Progenitor cell of endocrine pancreas (in vitro differentiated cells): Measurements from ENCODE around the gene GRIK3. TPM values are rescaled to one million over a fixed set of nuclear protein-coding genes. Genes with fewer than 3 reads are reported as not detected.

ENCODE experiments used
- DNase-seq: peaks from one replicate; pipeline ENCODE4 v3.0.0; 2021; ENCODE audit warnings: low spot score; ENCODE audit not compliant: unreplicated experiment
- H3K27ac Mint-ChIP-seq: 2 replicates; pipeline ENCODE4 v1.8.0; 2021; ENCODE audit warnings: mild to moderate bottlenecking, moderate library complexity, mixed read lengths
- H3K27me3 Mint-ChIP-seq: 2 replicates; pipeline ENCODE4 v1.8.0; 2021; ENCODE audit warnings: mixed read lengths
- H3K36me3 Mint-ChIP-seq: 2 replicates; pipeline ENCODE4 v1.8.0; 2022; ENCODE audit warnings: mixed read lengths; ENCODE audit not compliant: insufficient read depth
- H3K4me1 Mint-ChIP-seq: 2 replicates; pipeline ENCODE4 v1.8.0; 2021; ENCODE audit warnings: low read depth, mixed read lengths
- H3K4me3 Mint-ChIP-seq: 2 replicates; pipeline ENCODE4 v1.8.0; 2021; ENCODE audit warnings: low read depth, mild to moderate bottlenecking, moderate library complexity, mixed read lengths
- H3K9me3 Mint-ChIP-seq: 2 replicates; pipeline ENCODE4 v1.8.0; 2021; ENCODE audit warnings: low read depth, mixed read lengths
- total RNA-seq: library from RNA; stranded (reverse); gene quantifications from 2 replicates; pipeline ENCODE4 v1.2.1, GENCODE V29; 2021
- TF ChIP-seq, protein P1 (sequence below): fragments of 200-600 bp; sonication (generic); IDR thresholded peaks from one replicate; pipeline ENCODE4 v1.5.0; 2021; ENCODE audit warnings: antibody characterized with exemption, mild to moderate bottlenecking; ENCODE audit not compliant: unreplicated experiment

The GRIK3 gene
- total RNA-seq, 1 donor from 2014 or later = 0.41 TPM

- H3K9me3 Mint-ChIP-seq = no peaks in the 10 kb centered on the region
- H3K27me3 Mint-ChIP-seq = peaks cover 26% of the 10 kb centered on the region
- TF ChIP-seq, protein P1, sequence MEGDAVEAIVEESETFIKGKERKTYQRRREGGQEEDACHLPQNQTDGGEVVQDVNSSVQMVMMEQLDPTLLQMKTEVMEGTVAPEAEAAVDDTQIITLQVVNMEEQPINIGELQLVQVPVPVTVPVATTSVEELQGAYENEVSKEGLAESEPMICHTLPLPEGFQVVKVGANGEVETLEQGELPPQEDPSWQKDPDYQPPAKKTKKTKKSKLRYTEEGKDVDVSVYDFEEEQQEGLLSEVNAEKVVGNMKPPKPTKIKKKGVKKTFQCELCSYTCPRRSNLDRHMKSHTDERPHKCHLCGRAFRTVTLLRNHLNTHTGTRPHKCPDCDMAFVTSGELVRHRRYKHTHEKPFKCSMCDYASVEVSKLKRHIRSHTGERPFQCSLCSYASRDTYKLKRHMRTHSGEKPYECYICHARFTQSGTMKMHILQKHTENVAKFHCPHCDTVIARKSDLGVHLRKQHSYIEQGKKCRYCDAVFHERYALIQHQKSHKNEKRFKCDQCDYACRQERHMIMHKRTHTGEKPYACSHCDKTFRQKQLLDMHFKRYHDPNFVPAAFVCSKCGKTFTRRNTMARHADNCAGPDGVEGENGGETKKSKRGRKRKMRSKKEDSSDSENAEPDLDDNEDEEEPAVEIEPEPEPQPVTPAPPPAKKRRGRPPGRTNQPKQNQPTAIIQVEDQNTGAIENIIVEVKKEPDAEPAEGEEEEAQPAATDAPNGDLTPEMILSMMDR = no peak
These were observed 83.6 kb downstream of the GRIK3 start for GRCh38 chr1:36950604-36951291.

GRCh38 chr1:36948606-36949005 is 85.7 kb downstream of the GRIK3 start:
- Mint-ChIP-seq H3K27ac (no peak overlapping the region), H3K36me3 (no peaks in the 10 kb centered on the region), H3K4me1 (peaks cover 5% of the 10 kb centered on the region), H3K27me3 (peaks cover 35% of the 10 kb centered on the region), H3K4me3 (no peak overlapping the region), H3K9me3 (no peaks in the 10 kb centered on the region)
- TF ChIP-seq, protein P1 = no peak
- DNase-seq = no peak

More at GRCh38 chr1:36950604-36951291, 83.6 kb downstream of the GRIK3 start:
- Mint-ChIP-seq H3K27ac (no peak overlapping the region), H3K4me1 (peaks cover 5% of the 10 kb centered on the region), H3K4me3 (no peak overlapping the region), H3K36me3 (no peaks in the 10 kb centered on the region)
- no peak for DNase-seq

DNA sequence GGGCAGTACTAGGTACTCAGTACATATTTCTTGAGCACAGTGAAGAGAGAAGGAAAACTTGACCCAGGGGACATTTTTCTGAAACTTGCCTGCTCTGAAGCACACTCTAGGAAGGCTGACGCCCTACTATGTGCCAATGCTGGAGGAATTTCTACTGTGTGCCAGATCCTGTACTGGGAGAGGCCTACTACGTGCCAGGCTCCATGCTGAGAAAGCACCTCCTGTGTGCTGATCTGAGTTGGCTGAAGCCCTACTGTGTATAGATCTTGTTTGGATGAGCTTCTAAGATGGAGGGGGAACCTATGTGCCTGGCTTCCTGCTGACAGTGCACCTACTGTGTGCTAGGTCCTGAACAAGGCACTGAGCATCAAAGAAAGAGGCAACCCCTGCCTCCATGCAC is 86.2 kb downstream of the GRIK3 start:
- no peaks in the 10 kb centered on the region for H3K36me3 Mint-ChIP-seq
- H3K9me3 Mint-ChIP-seq = no peaks in the 10 kb centered on the region
- DNase-seq = no peak
- no peak overlapping the region for H3K4me3 Mint-ChIP-seq
- no peak overlapping the region for H3K27ac Mint-ChIP-seq
- TF ChIP-seq, protein P1 = no peak
- peaks cover 5% of the 10 kb centered on the region for H3K4me1 Mint-ChIP-seq
- peaks cover 31% of the 10 kb centered on the region for H3K27me3 Mint-ChIP-seq

DNA sequence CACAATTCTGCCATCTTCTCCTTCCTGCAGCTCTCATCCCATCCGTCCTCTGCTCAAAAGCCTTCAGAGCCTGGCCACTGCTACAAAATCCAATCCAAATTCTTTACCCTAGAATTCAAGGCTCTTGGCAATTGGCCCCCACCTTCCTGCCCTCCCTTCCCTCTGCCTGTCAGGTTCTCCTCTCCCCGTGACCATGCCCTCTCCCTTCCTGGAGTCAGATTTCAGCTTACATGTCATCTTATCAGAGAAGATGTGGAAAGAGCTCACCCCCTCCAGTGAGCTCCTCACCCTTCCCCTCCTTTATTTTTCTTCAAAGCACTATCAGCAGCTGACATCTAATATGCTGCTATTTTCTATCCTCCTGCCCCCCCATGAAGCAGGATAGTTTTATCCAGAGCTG is 86.9 kb downstream of the GRIK3 start:
- TF ChIP-seq, protein P1 = no peak
- no peak overlapping the region for H3K27ac Mint-ChIP-seq
- no peak overlapping the region for H3K4me3 Mint-ChIP-seq
- H3K4me1 Mint-ChIP-seq = peaks cover 5% of the 10 kb centered on the region
- no peaks in the 10 kb centered on the region for H3K9me3 Mint-ChIP-seq
- peaks cover 25% of the 10 kb centered on the region for H3K27me3 Mint-ChIP-seq
- H3K36me3 Mint-ChIP-seq = no peaks in the 10 kb centered on the region
- no peak for DNase-seq

GRCh38 chr1:36944883-36945282 is 89.4 kb downstream of the GRIK3 start:
- Mint-ChIP-seq H3K27ac (no peak overlapping the region), H3K9me3 (no peaks in the 10 kb centered on the region), H3K4me3 (no peak overlapping the region), H3K36me3 (no peaks in the 10 kb centered on the region), H3K27me3 (peaks cover 33% of the 10 kb centered on the region), H3K4me1 (no peaks in the 10 kb centered on the region)
- DNase-seq = no peak
- TF ChIP-seq, protein P1 = no peak
